GM21529 (cell line): ENCODE measurements around the gene C19orf12.
"Not testable (repeated sequence)": the region's sequence is repeated elsewhere in the genome, so short reads cannot be mapped to it uniquely, and the experiment has no call there.

Source experiments
- ATAC-seq: cut with Tn5 transposase; IDR thresholded peaks from one replicate; pipeline ENCODE4 v1.9.1; 2021; ENCODE audit not compliant: unreplicated experiment

Gene C19orf12

DNA sequence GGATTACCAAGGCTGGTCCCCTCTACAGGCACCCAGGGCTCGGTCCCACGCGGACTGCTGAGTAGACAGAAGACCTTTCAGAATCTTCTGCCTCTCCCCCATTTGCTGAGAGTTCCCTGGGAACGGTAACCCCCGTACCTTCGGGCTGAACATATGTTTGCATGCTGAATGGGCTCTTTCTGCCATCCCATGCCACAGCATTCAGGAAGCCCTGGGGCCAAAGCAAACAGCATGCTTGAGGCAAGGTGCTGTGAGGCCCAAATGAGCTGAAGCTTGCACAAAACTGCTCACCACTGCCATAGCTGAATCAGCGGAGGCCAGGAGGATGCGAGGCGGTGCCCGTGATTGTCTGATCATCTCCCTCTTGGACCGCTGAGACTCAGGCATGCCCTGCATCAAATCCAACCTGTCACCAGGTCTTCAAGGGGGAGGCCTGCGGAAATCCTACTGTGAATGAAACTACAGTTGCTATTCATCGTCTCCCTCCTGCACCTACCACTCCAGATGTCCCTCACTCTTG lies 16.3 kb upstream of the C19orf12 start:
- no peak for ATAC-seq

DNA sequence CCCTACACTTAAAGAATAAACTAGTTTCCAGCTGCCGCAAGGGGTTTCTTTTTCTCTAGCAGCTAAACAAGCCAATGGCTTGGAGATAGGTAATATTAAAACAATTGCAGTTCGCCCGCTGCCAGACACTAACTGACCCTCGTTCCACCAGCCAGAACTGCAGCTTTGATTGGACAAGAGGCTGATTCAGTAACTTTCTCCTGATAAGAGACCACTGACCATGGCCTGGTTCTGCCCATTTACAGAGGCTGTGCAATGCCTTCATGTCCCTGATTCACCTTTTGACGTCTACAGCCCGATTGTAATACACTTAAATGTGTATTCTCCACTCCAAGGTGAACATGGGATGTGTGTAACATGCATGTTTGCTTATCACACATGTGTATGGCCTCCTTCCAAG lies 12.8 kb upstream of the C19orf12 start:
- no peak for ATAC-seq

DNA sequence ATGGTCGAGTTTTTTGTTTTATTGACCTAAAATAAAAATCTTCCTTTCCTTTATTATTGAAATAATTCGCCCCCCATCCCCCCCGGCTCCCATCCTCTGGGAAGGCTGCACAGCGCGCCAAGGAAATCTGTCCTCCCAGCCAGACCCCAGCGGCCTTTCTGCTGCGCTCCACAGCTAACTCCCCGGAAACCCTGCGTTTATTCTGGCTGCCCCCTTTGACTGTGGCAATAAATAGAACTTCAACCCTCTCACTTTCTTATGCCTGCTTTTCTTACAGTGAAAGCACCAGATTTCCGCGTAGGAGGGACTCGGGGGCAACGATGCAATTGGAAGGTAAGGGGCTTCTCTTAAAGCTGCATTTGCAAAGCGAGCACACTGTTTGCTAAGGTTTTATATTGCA lies 9.7 kb upstream of the C19orf12 start:
- no peak for ATAC-seq

DNA sequence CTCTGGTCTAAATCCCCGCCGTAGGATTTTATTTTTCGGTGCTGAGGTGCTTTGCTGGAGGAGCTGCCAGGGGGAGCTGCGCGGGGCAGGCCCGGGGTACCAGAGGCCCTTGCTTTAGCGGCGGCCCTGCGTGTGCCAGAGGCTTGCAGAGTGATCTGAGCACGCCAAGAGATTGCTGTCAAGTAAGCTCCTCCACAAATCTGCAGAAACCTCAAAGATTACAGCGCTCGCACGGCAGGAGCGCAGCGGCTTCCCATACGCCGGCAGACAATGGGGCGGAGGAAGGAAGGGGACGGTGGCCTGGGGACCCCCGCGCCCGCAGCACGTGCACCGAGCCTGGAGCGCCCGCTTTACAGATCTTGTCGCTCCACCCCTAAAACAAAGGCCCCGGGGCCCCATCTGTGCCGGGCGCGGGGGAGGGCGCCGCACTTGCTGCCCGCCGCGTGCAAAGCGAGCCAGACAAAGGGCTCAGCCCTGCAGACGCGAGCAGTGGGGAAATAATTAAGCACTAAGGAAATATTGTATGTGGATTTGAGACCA lies 9.1 kb upstream of the C19orf12 start:
- ATAC-seq = no peak

DNA sequence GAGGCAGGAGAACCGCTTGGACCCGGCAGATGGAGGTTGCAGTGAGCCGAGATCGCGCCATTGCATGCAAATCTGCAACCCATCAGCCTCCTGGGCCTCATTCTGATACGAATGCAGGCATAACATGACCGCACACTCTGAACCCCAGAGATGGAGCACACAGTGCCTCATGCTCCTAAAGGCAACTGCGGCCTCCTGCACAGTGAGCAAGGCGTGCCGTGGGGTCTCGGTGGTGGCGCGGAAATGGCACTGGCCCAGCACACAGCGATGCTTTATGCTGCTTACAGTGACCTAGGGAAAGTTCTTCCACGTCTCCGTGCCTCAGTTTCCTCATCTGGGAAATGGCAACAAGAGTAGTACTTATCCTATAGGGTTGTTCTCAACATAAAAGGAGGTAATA lies 2.0 kb upstream of the C19orf12 start:
- no peak for ATAC-seq

DNA sequence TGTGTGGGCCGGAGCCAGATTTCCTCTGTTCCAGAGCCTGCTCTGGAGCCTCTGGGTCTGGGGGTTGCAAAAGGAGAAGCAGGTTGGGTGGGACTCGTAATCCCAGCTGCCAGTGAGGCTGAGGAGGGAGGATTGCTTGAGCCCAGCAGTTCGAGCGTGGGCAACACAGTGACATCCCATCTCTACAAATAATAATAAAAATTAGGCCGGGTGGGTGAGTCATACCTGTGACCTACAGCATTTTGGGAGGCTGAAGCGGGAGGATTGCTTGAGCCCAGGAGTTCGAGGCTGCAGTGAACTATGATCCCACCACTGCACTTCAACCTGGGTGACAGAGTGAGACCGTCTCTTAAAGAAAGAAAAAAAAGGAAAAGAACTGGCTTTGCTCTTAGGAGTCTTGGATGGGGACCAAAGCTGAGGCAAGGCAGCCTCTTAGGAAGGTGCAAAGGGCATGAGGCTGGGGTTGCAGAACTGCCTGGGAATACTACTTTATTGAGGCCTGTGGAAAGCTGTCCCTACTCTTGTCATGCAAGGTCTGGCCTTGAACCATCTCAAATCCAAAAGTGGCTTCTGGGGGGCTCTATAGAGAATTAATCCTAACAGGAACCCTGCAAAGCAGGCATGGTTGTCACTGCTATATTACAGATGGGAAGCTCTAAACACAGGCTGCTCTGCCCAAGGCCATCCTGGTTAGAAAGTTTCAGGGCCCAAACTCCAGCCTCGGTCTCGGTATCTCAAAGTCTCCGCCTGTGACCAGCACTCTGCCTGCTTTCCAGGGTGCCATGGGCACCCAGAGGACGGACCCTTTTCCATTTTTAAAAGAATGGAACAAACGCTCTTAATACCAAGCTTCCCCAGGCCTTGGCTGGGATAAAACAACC lies 880 bp upstream of the C19orf12 start:
- ATAC-seq = no peak

DNA sequence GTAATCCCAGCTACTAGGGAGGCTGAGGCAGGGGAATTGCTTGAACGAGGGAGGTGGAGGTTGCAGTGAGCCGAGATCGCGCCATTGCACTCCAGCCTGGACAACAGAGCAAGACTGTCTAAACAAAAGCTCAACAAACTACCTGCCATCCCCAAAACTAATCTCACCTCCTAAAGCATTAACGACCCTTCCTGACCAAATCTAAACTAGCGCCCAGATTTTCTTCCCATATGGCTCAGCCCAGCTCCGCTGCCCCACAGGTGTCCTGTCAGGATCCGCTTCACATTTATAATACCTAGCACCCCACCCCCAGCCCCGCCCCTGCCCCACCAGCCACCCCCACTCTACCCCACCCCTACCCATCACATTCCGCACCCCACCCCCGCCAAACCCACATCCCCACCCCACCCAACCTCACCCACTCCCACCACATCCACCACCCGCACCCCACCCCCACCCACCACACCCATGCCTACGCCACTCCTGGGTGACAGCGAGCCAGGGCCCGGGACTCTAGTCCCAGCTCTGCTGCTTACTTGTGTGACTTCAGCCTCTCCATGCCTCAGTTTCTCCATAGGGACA lies 599 bp downstream of the C19orf12 start:
- ATAC-seq = peak; percentile 11

DNA sequence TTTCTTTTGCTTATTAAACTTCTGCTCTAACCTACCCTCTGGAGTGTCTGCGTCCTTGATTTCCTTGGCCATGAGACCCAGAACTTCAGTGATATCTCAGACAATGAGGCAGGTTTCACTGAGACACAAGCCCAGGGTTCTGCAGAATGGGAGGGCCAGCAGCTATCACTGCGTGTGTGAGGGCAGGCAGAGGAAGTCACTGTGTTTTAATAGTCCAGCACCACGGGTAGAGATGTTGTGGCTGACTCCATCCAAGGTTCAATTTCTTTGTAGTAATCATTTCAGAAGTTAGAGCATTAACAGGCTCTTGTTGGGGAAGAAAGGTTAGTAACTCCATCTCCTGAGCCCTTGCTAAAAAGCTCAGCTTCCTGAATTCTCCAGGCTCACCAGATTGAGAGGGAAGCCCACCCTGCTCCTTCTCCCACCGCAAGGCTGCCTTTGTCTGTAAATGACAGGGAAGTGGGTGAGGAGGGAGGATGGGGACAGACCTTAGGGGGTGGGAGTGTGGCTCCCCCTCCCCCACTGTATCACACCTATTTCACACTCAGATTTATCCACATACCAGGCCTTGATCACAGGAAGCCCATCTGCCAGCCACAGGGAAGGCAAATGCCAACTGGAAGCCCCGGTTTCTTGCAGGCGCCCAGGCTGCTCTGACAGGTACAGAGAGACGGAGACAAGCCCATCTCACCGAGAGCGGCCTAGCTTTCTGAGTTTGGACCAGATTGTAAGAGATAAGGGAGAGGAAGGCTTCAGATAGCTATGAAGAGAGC lies 2.1 kb downstream of the C19orf12 start:
- ATAC-seq = no peak

DNA sequence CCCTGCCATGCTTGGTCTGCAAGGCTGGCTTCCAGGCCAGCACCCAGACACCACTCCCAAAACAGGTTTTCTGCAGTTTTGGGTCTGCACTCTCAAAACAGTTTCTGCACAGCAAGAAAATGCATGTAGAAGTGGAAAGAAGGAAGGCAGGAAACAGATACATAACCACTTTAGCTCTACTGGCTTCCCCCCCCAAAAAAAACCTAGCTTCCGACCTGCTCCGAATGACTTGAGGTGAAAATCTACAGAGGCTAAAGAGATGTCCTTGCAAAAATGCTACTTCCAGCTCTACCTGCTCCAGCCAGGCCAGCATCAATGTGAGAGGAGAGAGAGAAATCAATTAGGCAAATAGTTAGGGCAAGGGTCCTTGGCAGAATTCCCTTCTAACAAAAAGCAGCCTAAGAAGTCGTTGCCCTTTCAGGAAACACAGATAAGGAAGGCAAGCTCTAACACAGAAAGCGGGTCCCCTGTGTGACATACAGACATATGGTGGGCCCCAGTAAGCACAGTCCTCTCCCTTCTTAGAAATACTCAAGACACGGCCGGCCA lies 3.4 kb downstream of the C19orf12 start:
- ATAC-seq = no peak

DNA sequence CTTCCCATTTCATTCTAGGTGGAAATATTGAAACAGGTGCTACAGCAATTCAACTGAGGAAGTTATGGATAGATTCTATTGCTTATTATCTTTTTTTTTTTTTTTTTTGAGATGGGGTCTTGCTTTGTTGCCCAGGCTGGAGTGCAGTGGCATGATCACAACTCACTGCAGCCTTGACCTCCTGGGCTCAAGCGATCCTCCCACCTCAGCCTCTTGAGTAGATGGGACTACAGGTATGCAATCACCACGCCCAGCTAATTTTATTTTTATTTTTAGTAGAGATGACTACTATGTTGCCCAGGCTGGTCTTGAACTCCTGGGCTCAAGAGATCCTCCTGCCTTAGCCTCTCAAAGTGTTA lies 5.6 kb downstream of the C19orf12 start:
- not testable (repeated sequence) for ATAC-seq

DNA sequence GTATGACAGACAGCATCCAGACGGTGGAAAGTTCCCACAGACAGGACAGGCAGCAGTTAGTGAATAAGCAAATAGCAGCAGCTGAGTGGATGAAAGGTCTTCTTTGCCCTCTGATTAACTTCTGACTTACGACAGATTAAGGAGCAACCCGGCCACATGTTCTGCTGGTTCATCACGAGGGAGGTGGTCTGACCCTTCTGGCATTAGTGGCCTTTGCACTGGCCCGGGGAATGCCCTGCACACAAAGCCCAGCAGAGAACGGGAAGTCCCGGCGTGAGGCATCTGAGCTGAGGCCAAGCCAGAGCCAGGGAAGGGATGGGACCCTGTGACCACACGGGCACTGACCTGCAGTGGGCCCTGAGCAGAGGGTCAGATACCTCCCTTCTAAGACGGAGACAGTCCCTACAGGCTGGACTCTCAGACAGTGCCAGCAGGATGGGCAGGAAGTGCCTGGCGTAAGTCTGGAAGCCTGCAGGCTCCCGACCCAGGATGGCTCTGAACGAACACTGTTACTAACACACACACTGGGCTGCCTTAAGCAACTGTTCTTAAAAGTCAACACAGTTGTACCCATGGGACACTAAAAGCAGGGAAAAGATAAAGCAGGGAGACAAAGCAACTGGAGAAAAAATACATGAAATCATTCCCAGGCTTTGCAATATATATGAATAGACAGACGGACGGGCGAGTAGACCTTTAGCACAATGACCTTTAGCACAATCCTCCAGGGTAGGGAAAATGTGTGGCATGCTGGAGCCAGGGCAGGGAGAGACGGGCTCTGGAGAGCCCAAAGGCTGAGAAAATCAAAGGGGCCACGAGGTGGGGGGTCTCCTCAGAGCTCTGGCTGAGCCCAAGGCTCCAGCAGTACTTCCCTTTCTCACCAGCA lies 6.3 kb downstream of the C19orf12 start:
- no peak for ATAC-seq

DNA sequence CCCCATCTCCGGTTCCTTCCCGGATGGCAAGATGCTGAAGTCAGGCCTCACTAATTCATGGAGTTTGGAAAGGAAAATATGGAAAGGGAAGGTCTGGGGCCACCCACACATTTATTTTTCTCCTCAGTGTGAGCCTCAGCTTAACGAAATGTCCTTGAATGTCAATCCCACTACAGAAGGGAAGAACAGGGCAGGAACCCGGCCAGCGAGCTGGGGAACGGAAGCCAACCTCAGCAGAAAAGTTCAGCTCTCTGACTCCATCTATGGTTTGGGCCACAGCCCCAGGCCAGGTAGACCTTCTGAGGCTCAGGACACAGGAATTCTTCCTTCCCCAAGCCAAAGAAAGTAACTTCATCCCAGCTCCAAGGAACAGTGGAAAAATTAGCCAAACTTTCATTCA lies 8.4 kb downstream of the C19orf12 start:
- ATAC-seq = no peak

DNA sequence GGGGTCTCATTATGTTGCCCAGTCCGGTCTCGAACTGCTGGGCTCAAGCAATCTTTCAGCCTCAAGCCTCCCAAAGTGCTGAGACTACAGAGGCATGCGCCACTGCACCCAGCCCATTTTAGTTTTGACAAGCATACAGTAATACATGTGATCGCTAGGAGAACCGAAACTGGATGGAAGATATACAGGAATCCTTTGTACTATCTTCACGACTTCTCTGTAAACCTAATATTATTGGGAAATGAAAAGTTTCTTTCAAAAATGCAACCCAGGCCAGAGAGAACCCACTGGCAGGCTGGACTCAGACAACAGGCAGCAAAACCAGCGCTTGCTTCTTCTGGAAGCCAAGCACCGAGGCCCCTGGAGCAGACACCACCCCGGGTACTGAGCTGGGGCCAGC lies 9.4 kb downstream of the C19orf12 start:
- ATAC-seq = no peak

DNA sequence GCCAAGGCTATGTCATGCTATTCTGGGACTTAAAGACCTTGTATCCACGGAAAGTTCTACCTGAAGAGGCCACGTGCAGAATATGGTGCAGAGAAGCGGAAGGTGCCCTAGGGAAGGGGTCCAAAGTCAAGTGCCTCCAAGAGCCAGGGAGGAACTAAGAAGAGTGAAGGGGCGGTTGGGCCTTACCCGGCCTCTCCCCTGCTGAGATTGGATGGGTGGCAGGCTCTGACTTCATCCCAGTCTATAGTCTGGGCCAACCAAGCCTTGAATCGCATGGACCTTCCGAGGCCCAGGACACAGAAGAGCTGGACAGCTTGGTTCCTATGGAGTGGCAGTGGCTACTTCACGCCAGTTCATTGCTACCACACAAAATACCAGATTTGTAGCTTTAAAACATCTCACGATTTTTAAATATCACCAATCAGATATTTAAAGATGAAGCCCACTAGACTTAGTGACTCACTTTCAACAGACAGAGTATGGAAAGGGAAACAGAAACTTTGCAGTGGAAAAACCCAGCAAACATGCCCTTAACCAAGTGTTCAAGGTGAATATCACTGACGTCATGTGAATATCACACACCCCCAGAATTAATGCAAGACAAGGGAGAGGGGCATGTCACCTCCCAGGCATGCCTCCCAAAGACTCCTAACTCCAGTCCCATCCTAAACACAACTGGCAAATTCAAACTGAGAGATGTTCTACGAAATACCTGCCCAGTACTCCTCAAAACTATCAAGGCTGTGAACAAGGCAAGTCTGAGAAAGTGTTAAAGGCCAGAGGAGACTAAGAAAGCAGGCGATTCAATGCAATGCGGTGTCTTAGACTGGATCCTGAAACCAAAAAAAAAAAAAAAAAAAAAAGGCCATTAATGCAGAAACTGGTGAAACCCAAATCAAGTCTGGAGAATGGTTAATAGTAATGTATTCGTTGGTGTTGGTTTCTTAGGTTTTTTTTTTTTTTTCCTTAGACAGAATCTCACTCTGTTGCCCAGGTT lies 10.2 kb downstream of the C19orf12 start:
- ATAC-seq = peak; percentile 67

DNA sequence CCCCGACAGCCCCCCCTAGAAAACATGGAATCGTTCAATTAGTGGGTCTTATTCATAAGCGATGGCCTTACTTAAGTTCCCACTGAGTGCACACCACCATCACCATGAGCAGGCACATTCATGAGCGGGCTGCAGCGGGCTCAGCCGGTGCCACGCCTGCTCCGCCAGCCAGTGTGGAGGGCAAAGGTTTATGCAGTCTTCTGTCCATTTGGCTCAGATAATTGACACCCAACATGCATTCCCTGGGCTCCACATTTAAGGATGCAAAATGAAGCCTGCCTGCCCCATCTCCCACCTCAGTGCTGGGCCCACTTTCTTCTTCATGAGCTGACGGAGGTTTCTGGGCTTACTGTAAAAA lies 12.1 kb downstream of the C19orf12 start:
- no peak for ATAC-seq

DNA sequence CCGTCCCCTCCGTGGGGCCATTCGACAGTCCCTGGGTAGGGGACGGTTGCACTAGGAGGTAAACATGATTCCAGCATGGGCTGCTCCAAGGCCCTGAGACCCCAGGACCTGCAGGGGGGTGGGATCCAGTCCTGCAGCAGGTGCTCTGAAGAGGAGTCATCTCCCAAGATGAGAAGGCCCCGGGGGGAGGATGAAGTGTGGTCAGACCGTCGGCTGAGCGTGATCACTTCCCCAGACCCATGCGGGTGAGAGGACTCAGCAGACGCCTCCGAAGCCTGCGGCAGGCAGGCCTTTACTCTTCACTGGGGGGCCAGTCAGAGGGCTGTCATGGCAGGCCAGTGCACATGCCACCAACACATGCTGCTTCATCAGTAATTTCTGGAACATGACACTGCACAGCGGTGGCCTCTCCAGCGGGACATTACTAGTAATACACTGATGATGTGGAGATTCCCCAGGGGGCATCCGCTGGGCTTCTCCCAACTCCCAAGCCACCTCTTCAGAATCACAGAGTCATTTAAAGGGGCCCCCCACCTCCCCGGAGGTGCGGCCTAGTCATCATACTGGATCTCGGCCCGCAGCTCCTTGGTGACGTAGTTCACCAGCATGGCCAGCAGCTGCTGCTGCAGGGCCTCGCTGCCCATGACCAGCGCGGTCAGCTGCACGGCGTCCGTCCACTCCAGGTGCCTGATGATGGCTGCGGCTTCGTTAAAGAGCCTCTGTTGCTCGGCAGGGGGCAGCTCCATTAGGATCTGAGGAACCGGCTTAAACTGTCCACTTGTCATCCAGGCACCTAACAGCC lies 12.7 kb downstream of the C19orf12 start:
- no peak for ATAC-seq

DNA sequence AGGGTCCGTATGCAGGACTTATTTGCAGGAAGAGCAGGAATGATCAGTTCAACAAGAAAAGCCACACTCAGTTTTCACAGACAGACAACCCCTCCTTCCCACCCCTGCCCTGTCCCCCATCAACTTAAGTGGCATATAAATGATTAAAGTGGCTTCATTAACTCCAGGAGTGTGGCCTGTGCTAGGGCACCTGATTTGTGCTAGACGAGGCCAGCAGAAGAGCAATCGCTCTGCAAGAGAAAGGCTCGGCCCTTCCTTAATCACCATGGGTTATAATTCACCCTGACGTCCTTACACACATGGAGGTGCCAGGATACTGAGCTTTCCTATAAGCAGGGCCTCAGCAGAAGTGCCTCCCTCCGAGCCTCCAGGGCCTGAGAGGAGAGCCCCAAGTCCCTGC lies 14.6 kb downstream of the C19orf12 start:
- ATAC-seq = no peak

DNA sequence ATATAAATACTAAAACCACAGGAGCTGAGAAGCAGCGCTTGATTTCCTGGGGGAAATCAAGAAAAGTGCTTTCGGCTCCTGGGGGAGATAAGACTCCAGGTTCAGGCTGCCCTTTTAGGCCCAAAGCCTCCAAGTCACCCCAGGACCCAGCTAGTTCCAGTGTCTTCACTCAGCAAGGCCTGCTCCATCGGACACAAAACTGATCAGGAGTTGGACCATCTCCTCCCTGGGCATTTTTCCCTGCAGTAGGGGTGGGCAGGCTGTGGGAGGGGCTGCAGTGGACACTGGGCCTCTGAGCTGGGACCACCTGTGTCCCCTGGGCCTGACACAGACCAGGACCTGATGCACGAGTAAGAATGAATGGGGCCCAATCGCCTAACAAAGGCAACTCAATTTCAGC lies 15.2 kb downstream of the C19orf12 start:
- no peak for ATAC-seq
